Omental fat pad (tissue), 4 donors: ENCODE measurements around the gene KANSL1. TPM values are rescaled to one million over a fixed set of nuclear protein-coding genes. Genes with fewer than 3 reads are reported as not detected.
"Not testable (repeated sequence)": the region's sequence is repeated elsewhere in the genome, so short reads cannot be mapped to it uniquely, and the experiment has no call there.

ENCODE experiments used
- ATAC-seq: fragments of 150-250 bp; one replicate; pipeline ENCODE4 v1.9.1; 2016; ENCODE audit warnings: mild to moderate bottlenecking, moderate library complexity; ENCODE audit not compliant: low FRiP score
- DNase-seq: peaks from one replicate; pipeline ENCODE4 v3.0.0-alpha.2; 2019; ENCODE audit warnings: low spot score
- CTCF ChIP-seq, 3 donors: fragments of 450-650 bp; IDR thresholded peaks; one replicate each; pipeline ENCODE4 v1.5.1; 2016 to 2017; ENCODE audit warnings: antibody characterized with exemption in 3 of 3, mild to moderate bottlenecking in 3 of 3, moderate library complexity in 2 of 3
- total RNA-seq, 4 donors: library from RNA; depleted of rRNA; stranded (reverse); fragments of >200 nt; gene quantifications; one replicate each; pipeline ENCODE4 v1.1.0, GENCODE V29; 2016

KANSL1 gene
- total RNA-seq, 4 donors from 2014 or later = 48.9 to 109 (median 57.4) TPM

- DNase-seq (no peak), ATAC-seq (no peak)
- TF ChIP-seq CTCF (IDR thresholded peaks at IDR 0.05) = no peak
Observed at GRCh38 chr17:46180892-46181274, 12.3 kb downstream of the KANSL1 start.

GRCh38 chr17:46180185-46180891, 12.9 kb downstream of the KANSL1 start:
- DNase-seq, ATAC-seq: not testable (repeated sequence)

- no peak for ATAC-seq
- no peak for DNase-seq
Observed at GRCh38 chr17:46179375-46179999, 13.7 kb downstream of the KANSL1 start.

GRCh38 chr17:46178550-46179214, 14.5 kb downstream of the KANSL1 start:
- ATAC-seq (no peak), DNase-seq (no peak)
- TF ChIP-seq CTCF (IDR thresholded peaks at IDR 0.05) = no peak

More at GRCh38 chr17:46179375-46179999, 13.7 kb downstream of the KANSL1 start:
- TF ChIP-seq CTCF (IDR thresholded peaks at IDR 0.05) = no peak

- no peak for TF ChIP-seq CTCF (IDR thresholded peaks at IDR 0.05)
- DNase-seq (no peak), ATAC-seq (no peak)
Observed at GRCh38 chr17:46176975-46177374, 16.3 kb downstream of the KANSL1 start.

GRCh38 chr17:46175891-46176290, 17.3 kb downstream of the KANSL1 start:
- no peak for ATAC-seq
- no peak for DNase-seq

More at GRCh38 chr17:46175891-46176290, 17.3 kb downstream of the KANSL1 start:
- no peak for TF ChIP-seq CTCF (IDR thresholded peaks at IDR 0.05)
